GM23338 (cell line): ENCODE measurements around the gene CPB1. TPM values are rescaled to one million over a fixed set of nuclear protein-coding genes. Genes with fewer than 3 reads are reported as not detected.

Experiments used
- ATAC-seq: fragments of 200-7000 bp; cut with Tn5 transposase; 3 replicates; pipeline ENCODE4 v1.9.1; 2020
- DNase-seq: peaks from one replicate; pipeline ENCODE4 v3.0.0-alpha.2; 2015; ENCODE audit warnings: low spot score
- H2AFZ ChIP-seq: fragments of 200-600 bp; sonication (generic); 2 replicates; pipeline ENCODE4 v1.8.0; 2016; ENCODE audit warnings: antibody characterized with exemption, mild to moderate bottlenecking, moderate library complexity
- H3F3A ChIP-seq: fragments of 200-600 bp; sonication (generic); replicated peaks from 2 replicates; pipeline ENCODE4 v1.8.0; 2017; ENCODE audit warnings: antibody characterized with exemption, mixed run types, low read depth
- H3K27ac ChIP-seq: fragments of 200-600 bp; sonication (generic); 2 replicates; pipeline ENCODE4 v1.6.1; 2016; ENCODE audit warnings: low read depth
- H3K27me3 ChIP-seq: fragments of 200-600 bp; sonication (generic); 2 replicates; pipeline ENCODE4 v1.8.0; 2016; ENCODE audit warnings: mild to moderate bottlenecking, mixed run types, moderate library complexity; ENCODE audit not compliant: insufficient read depth
- H3K36me3 ChIP-seq: fragments of 200-600 bp; sonication (generic); 2 replicates; pipeline ENCODE4 v1.8.0; 2016; ENCODE audit warnings: mild to moderate bottlenecking; ENCODE audit not compliant: insufficient read depth
- H3K4me1 ChIP-seq: fragments of 200-600 bp; sonication (generic); 2 replicates; pipeline ENCODE4 v1.8.0; 2016; ENCODE audit warnings: mild to moderate bottlenecking, moderate library complexity; ENCODE audit not compliant: insufficient read depth
- H3K4me2 ChIP-seq: fragments of 200-600 bp; sonication (generic); 2 replicates; pipeline ENCODE4 v1.7.1; 2017; ENCODE audit warnings: mixed run types
- H3K4me3 ChIP-seq: fragments of 200-600 bp; sonication (generic); 2 replicates; pipeline ENCODE4 v1.6.1; 2016; ENCODE audit warnings: mixed run types
- H3K79me2 ChIP-seq: fragments of 200-600 bp; sonication (generic); replicated peaks from 2 replicates; pipeline ENCODE4 v1.8.0; 2017; ENCODE audit warnings: mild to moderate bottlenecking; ENCODE audit not compliant: insufficient read depth
- H3K9me2 ChIP-seq: fragments of 200-600 bp; sonication (generic); 2 replicates; pipeline ENCODE4 v1.8.0; 2017; ENCODE audit not compliant: insufficient read depth
- H4K20me1 ChIP-seq: fragments of 200-600 bp; sonication (generic); replicated peaks from 2 replicates; pipeline ENCODE4 v1.8.0; 2017; ENCODE audit warnings: mild to moderate bottlenecking; ENCODE audit not compliant: insufficient read depth
- H3K27ac Mint-ChIP-seq: 2 replicates; pipeline ENCODE4 v1.8.0; 2020; ENCODE audit warnings: inconsistent platforms, mild to moderate bottlenecking, moderate library complexity, mixed read lengths
- H3K27me3 Mint-ChIP-seq: 3 replicates; pipeline ENCODE4 v1.8.0; 2022; ENCODE audit warnings: low read depth, mild to moderate bottlenecking, moderate library complexity, mixed read lengths, inconsistent platforms; ENCODE audit not compliant: insufficient read depth, poor library complexity
- H3K36me3 Mint-ChIP-seq: 3 replicates; pipeline ENCODE4 v1.8.0; 2021; ENCODE audit warnings: low read depth, mild to moderate bottlenecking, inconsistent platforms, moderate library complexity, mixed read lengths
- H3K4me1 Mint-ChIP-seq: 3 replicates; pipeline ENCODE4 v1.8.0; 2020; ENCODE audit warnings: mild to moderate bottlenecking, inconsistent platforms, mixed read lengths
- H3K4me3 Mint-ChIP-seq: 3 replicates; pipeline ENCODE4 v1.8.0; 2021; ENCODE audit warnings: moderate library complexity, mild to moderate bottlenecking, inconsistent platforms, mixed read lengths
- H3K9me3 Mint-ChIP-seq: 3 replicates; pipeline ENCODE4 v1.8.0; 2020; ENCODE audit warnings: moderate library complexity, mild to moderate bottlenecking, inconsistent platforms, mixed read lengths
- CREB1 ChIP-seq: fragments of 250-450 bp; sonication (Bioruptor Pico); IDR thresholded peaks from 2 replicates; pipeline ENCODE4 v1.5.0; 2020; ENCODE audit warnings: low read depth, mild to moderate bottlenecking, moderate library complexity
- EZH2 ChIP-seq: fragments of 200-600 bp; sonication (generic); IDR thresholded peaks from one replicate; pipeline ENCODE4 v1.8.0; 2017; ENCODE audit warnings: antibody characterized with exemption, mild to moderate bottlenecking, low read depth; ENCODE audit not compliant: unreplicated experiment
- EZH2phosphoT487 ChIP-seq: fragments of 200-600 bp; sonication (generic); IDR thresholded peaks from one replicate; pipeline ENCODE4 v1.8.1; 2018; ENCODE audit warnings: antibody characterized with exemption; ENCODE audit not compliant: unreplicated experiment
- JUNB ChIP-seq: IDR thresholded peaks from one replicate; pipeline ENCODE4 v1.6.1; 2016; ENCODE audit warnings: antibody characterized with exemption; ENCODE audit not compliant: unreplicated experiment
- NANOG ChIP-seq: IDR thresholded peaks from 2 replicates; pipeline ENCODE4 v1.6.1; 2016; ENCODE audit warnings: antibody characterized with exemption, borderline replicate concordance
- POLR2AphosphoS5 ChIP-seq: IDR thresholded peaks from 2 replicates; pipeline ENCODE4 v1.6.1; 2016; ENCODE audit warnings: antibody characterized with exemption, low read depth
- ZNF114 ChIP-seq: fragments of 250-450 bp; sonication (Bioruptor Pico); IDR thresholded peaks from 2 replicates; pipeline ENCODE4 v1.5.0; 2020; ENCODE audit warnings: mild to moderate bottlenecking, moderate library complexity
- ZNF331 ChIP-seq: fragments of 250-450 bp; sonication (Bioruptor Pico); IDR thresholded peaks from 2 replicates; pipeline ENCODE4 v1.5.0; 2020; ENCODE audit warnings: low read depth, mild to moderate bottlenecking, moderate library complexity
- polyA plus RNA-seq: library from polyadenylated mRNA; unstranded; fragments of >200 nt; fragmentation: Nextera tagmentation; extraction: Ambion mirVana; gene quantifications from 2 replicates; pipeline ENCODE4 v1.2.1, GENCODE V29; 2016
- total RNA-seq: library from RNA; depleted of rRNA; stranded (reverse); fragments of >200 nt; shearing (Covaris generic); gene quantifications from 2 replicates; pipeline ENCODE4 v1.2.3, GENCODE V29; 2014
- TF ChIP-seq, protein P1 (sequence below): IDR thresholded peaks from one replicate; pipeline ENCODE4 v1.6.1; 2018; ENCODE audit warnings: antibody characterized with exemption; ENCODE audit not compliant: unreplicated experiment
- TF ChIP-seq, protein P2 (sequence below): IDR thresholded peaks from 2 replicates; pipeline ENCODE4 v1.6.1; 2016; ENCODE audit warnings: antibody characterized with exemption
- TF ChIP-seq, protein P3 (sequence below), 2 experiments: fragments of 200-600 bp in 1 of 2; sonication (generic) in 1 of 2; conservative IDR thresholded peaks; 2 replicates each; pipeline versions ENCODE4 v1.5.1 to v1.6.1; 2016 to 2017; ENCODE audit warnings: antibody characterized with exemption in 2 of 2, low read depth in 2 of 2, mild to moderate bottlenecking in 2 of 2, moderate library complexity in 1 of 2

Gene CPB1
- total and polyA plus RNA-seq, 2 experiments from 2014 or later: not detected

DNA sequence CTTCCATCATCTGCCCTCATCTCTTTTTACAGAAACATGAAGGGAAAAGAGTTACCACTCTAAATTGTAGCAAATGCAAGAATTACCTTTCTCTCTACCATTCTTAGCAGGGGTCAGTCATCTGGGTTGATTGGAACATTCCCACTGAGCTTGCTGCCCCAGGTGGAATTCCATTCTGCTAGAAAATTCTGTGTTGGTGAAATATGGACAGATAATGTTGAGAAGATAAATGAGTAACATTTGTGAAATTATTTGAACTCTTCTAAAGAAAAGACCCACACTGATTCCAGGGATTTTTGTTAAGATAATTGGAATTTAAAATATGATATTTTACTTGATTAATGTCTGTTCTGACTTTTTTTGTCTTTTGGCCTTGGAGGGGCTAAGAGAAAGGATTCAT lies 26.4 kb downstream of the CPB1 start (continued):
- TF ChIP-seq, protein P1, sequence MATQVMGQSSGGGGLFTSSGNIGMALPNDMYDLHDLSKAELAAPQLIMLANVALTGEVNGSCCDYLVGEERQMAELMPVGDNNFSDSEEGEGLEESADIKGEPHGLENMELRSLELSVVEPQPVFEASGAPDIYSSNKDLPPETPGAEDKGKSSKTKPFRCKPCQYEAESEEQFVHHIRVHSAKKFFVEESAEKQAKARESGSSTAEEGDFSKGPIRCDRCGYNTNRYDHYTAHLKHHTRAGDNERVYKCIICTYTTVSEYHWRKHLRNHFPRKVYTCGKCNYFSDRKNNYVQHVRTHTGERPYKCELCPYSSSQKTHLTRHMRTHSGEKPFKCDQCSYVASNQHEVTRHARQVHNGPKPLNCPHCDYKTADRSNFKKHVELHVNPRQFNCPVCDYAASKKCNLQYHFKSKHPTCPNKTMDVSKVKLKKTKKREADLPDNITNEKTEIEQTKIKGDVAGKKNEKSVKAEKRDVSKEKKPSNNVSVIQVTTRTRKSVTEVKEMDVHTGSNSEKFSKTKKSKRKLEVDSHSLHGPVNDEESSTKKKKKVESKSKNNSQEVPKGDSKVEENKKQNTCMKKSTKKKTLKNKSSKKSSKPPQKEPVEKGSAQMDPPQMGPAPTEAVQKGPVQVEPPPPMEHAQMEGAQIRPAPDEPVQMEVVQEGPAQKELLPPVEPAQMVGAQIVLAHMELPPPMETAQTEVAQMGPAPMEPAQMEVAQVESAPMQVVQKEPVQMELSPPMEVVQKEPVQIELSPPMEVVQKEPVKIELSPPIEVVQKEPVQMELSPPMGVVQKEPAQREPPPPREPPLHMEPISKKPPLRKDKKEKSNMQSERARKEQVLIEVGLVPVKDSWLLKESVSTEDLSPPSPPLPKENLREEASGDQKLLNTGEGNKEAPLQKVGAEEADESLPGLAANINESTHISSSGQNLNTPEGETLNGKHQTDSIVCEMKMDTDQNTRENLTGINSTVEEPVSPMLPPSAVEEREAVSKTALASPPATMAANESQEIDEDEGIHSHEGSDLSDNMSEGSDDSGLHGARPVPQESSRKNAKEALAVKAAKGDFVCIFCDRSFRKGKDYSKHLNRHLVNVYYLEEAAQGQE: no peak
- TF ChIP-seq POLR2AphosphoS5: no peak
- no peak for TF ChIP-seq EZH2phosphoT487
- no peak for TF ChIP-seq NANOG
- no peak for TF ChIP-seq JUNB
- no peak for TF ChIP-seq EZH2
- TF ChIP-seq ZNF114 (CRISPR knock-in tag): no peak
- TF ChIP-seq, protein P2, sequence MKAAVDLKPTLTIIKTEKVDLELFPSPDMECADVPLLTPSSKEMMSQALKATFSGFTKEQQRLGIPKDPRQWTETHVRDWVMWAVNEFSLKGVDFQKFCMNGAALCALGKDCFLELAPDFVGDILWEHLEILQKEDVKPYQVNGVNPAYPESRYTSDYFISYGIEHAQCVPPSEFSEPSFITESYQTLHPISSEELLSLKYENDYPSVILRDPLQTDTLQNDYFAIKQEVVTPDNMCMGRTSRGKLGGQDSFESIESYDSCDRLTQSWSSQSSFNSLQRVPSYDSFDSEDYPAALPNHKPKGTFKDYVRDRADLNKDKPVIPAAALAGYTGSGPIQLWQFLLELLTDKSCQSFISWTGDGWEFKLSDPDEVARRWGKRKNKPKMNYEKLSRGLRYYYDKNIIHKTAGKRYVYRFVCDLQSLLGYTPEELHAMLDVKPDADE: no peak

DNA sequence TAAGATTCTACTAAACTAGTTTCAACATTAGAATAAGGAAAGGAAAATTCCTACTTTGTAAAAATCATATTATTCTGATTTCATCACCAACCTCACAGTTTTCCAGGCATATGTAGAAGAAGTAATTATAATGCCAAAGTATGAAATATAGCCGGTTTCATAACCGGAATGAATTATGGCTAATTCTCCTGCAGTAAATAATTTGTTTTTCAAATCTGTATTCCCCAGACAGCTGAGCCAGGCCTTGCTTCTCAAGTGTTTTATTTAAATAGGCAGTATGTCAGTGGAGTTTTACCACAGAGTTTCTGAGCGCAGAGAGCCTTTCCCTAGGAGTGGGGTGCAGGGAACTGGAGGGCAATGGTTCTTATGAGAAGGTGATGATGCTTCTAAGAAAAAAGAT lies 28.8 kb downstream of the CPB1 start:
- no peak overlapping the region for H3K4me3 Mint-ChIP-seq
- H3K27ac Mint-ChIP-seq: no peak overlapping the region
- Histone ChIP-seq H3K27me3 (no peaks in the 10 kb centered on the region), H3K9me2 (no peaks in the 10 kb centered on the region), H3K79me2 (no peaks in the 10 kb centered on the region), H2AFZ (no peak overlapping the region), H3F3A (no peaks in the 10 kb centered on the region), H3K36me3 (no peaks in the 10 kb centered on the region), H3K4me1 (no peaks in the 10 kb centered on the region), H3K27ac (no peak overlapping the region), H3K4me2 (no peak overlapping the region), H3K4me3 (no peak overlapping the region), H4K20me1 (no peaks in the 10 kb centered on the region)
- H3K4me1 Mint-ChIP-seq: no peaks in the 10 kb centered on the region
- no peaks in the 10 kb centered on the region for H3K27me3 Mint-ChIP-seq
- no peaks in the 10 kb centered on the region for H3K9me3 Mint-ChIP-seq
- no peaks in the 10 kb centered on the region for H3K36me3 Mint-ChIP-seq
- DNase-seq (no peak), ATAC-seq (no peak)
- TF ChIP-seq NANOG (no peak), EZH2 (no peak), CREB1 (CRISPR knock-in tag) (no peak), POLR2AphosphoS5 (no peak), ZNF331 (no peak), ZNF114 (CRISPR knock-in tag) (no peak)
- TF ChIP-seq, protein P3, sequence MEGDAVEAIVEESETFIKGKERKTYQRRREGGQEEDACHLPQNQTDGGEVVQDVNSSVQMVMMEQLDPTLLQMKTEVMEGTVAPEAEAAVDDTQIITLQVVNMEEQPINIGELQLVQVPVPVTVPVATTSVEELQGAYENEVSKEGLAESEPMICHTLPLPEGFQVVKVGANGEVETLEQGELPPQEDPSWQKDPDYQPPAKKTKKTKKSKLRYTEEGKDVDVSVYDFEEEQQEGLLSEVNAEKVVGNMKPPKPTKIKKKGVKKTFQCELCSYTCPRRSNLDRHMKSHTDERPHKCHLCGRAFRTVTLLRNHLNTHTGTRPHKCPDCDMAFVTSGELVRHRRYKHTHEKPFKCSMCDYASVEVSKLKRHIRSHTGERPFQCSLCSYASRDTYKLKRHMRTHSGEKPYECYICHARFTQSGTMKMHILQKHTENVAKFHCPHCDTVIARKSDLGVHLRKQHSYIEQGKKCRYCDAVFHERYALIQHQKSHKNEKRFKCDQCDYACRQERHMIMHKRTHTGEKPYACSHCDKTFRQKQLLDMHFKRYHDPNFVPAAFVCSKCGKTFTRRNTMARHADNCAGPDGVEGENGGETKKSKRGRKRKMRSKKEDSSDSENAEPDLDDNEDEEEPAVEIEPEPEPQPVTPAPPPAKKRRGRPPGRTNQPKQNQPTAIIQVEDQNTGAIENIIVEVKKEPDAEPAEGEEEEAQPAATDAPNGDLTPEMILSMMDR (conservative IDR thresholded peaks at IDR 0.05; ENCODE audit: low read depth in 2 of 2): no peak
- TF ChIP-seq, protein P2: no peak
- TF ChIP-seq, protein P1: no peak
